RWPE2 (cell line): ENCODE measurements around the gene UBE2G2.

Experiments
- ATAC-seq: fragments of 200-7000 bp; cut with Tn5 transposase; 3 replicates; pipeline ENCODE4 v1.9.1; 2021; ENCODE audit warnings: low read depth
- DNase-seq: peaks from one replicate; pipeline ENCODE4 v3.0.0-alpha.2; 2020; ENCODE audit warnings: low spot score
- H3K27ac ChIP-seq: fragments of 450-650 bp; 2 replicates; pipeline ENCODE4 v1.5.1; 2017; ENCODE audit warnings: mild to moderate bottlenecking; ENCODE audit not compliant: poor library complexity, severe bottlenecking
- H3K27me3 ChIP-seq: fragments of 250-450 bp; sonication (Bioruptor Pico); 2 replicates; pipeline ENCODE4 v1.5.1; 2021; ENCODE audit warnings: mild to moderate bottlenecking, moderate library complexity; ENCODE audit not compliant: insufficient read depth, poor library complexity, severe bottlenecking
- H3K36me3 ChIP-seq: fragments of 250-450 bp; sonication (Bioruptor Pico); 2 replicates; pipeline ENCODE4 v1.5.1; 2020; ENCODE audit warnings: low read depth, mild to moderate bottlenecking, moderate library complexity
- H3K4me1 ChIP-seq: fragments of 250-450 bp; sonication (Bioruptor Pico); 2 replicates; pipeline ENCODE4 v1.5.1; 2021; ENCODE audit warnings: mild to moderate bottlenecking, moderate library complexity; ENCODE audit not compliant: insufficient read depth, poor library complexity, severe bottlenecking
- H3K4me3 ChIP-seq: fragments of 250-450 bp; sonication (Bioruptor Pico); 2 replicates; pipeline ENCODE4 v1.5.1; 2021; ENCODE audit warnings: mild to moderate bottlenecking, moderate library complexity; ENCODE audit not compliant: severe bottlenecking
- H3K9me3 ChIP-seq: fragments of 250-450 bp; sonication (Bioruptor Pico); 2 replicates; pipeline ENCODE4 v1.5.1; 2021; ENCODE audit warnings: mild to moderate bottlenecking, moderate library complexity; ENCODE audit not compliant: severe bottlenecking
- CTCF ChIP-seq: fragments of 450-650 bp; IDR thresholded peaks from one replicate; pipeline ENCODE4 v1.5.1; 2017; ENCODE audit warnings: mild to moderate bottlenecking, moderate library complexity; ENCODE audit not compliant: poor library complexity, severe bottlenecking

The UBE2G2 gene

GRCh38 chr21:44751186-44751798 is 50.3 kb downstream of the UBE2G2 start:
- Histone ChIP-seq H3K9me3 (no peaks in the 10 kb centered on the region), H3K27me3 (no peaks in the 10 kb centered on the region), H3K36me3 (no peaks in the 10 kb centered on the region), H3K4me1 (peaks cover 14% of the 10 kb centered on the region), H3K4me3 (no peak overlapping the region), H3K27ac (no peak overlapping the region)
- DNase-seq (no peak), ATAC-seq (no peak)
- TF ChIP-seq CTCF: no peak

DNA sequence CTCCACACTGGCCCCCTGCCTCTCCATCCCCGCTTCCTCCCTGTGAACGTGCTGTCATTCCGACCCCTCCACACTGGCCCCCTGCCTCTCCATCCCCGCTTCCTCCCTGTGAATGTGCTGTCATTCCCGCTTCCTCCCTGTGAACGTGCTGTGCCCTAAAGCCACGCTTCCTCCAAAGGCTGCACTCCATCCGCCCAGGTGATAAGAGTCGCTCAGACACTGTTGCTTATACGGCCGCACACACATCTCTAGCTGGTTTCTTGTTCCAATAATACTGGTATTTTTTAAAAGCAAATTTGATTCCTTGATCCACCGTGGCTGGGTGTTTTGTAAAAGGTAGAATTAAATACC is 51.0 kb downstream of the UBE2G2 start:
- Histone ChIP-seq H3K4me1 (peaks cover 14% of the 10 kb centered on the region), H3K4me3 (no peak overlapping the region), H3K27ac (no peak overlapping the region), H3K36me3 (no peaks in the 10 kb centered on the region), H3K27me3 (no peaks in the 10 kb centered on the region), H3K9me3 (no peaks in the 10 kb centered on the region)
- ATAC-seq (no peak), DNase-seq (peak; percentile 38)
- TF ChIP-seq CTCF: no peak

- no peaks in the 10 kb centered on the region for H3K27me3 ChIP-seq
- peaks cover 14% of the 10 kb centered on the region for H3K4me1 ChIP-seq
- no peak for TF ChIP-seq CTCF
- H3K9me3 ChIP-seq: no peaks in the 10 kb centered on the region
- no peaks in the 10 kb centered on the region for H3K36me3 ChIP-seq
- DNase-seq: peak; percentile 55
- H3K4me3 ChIP-seq: no peak overlapping the region
- ATAC-seq: no peak
- H3K27ac ChIP-seq: no peak overlapping the region
Observed at GRCh38 chr21:44749759-44750674, 51.6 kb downstream of the UBE2G2 start.

- H3K4me1 ChIP-seq: peaks cover 14% of the 10 kb centered on the region
- no peak for TF ChIP-seq CTCF
- H3K9me3 ChIP-seq: no peaks in the 10 kb centered on the region
- H3K27me3 ChIP-seq: no peaks in the 10 kb centered on the region
- no peak for DNase-seq
- H3K36me3 ChIP-seq: no peaks in the 10 kb centered on the region
- no peak overlapping the region for H3K27ac ChIP-seq
- no peak for ATAC-seq
- no peak overlapping the region for H3K4me3 ChIP-seq
Observed at GRCh38 chr21:44749116-44749758, 52.4 kb downstream of the UBE2G2 start.

GRCh38 chr21:44748621-44749020 is 53.0 kb downstream of the UBE2G2 start:
- H3K27me3 ChIP-seq: no peaks in the 10 kb centered on the region
- DNase-seq: no peak
- H3K4me1 ChIP-seq: peaks cover 14% of the 10 kb centered on the region
- H3K9me3 ChIP-seq: no peaks in the 10 kb centered on the region
- H3K4me3 ChIP-seq: no peak overlapping the region
- H3K27ac ChIP-seq: no peak overlapping the region
- no peak for TF ChIP-seq CTCF
- no peak for ATAC-seq
- no peaks in the 10 kb centered on the region for H3K36me3 ChIP-seq
